GM18511 (cell line): ENCODE measurements around the gene ROPN1.

Source experiments
- ATAC-seq: cut with Tn5 transposase; IDR thresholded peaks from one replicate; pipeline ENCODE4 v1.9.1; 2021; ENCODE audit warnings: mild to moderate bottlenecking, moderate library complexity; ENCODE audit not compliant: unreplicated experiment

ROPN1 gene

DNA sequence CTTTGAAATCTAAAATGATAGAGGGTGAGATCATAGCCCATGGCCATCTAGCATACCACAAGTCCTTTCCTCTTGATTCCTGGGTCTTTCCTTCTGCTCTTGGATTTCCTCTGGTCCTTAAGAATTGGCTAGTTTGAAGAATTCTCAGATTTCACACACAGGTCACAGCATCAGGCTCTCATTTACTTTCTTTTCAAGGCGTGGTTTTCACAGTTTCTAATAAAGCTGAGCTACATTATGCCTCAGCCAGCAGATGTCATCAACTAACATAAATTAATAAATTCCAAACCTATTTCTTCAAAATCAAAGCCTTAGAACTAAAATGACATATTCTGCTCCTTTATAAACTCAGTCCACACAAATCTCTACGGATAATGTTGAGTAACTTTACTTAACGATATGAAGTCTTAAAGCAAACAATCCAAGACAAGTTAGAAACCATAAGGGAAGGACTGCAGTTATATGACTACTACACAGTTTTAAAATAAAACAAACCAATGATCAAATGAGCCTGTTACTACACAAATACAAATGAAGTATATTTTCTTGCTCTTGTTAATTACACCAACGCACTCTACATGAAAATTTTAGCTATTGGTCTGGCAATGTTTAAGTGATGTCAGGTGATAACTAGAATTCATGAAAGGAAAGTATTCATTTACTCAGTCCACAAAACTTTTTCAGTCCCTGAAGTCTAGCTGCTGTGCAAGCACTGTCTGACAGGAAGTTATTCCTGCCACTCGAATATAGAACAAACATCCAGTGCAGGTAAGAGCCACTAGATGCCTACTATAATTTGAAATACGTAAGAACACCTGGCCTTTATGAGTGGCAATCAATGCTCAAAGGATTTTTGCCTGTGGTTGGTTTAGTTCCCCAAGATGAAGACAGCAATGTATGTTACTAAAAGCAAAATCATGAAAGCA, 40.1 kb downstream of the ROPN1 start:
- ATAC-seq = no peak

DNA sequence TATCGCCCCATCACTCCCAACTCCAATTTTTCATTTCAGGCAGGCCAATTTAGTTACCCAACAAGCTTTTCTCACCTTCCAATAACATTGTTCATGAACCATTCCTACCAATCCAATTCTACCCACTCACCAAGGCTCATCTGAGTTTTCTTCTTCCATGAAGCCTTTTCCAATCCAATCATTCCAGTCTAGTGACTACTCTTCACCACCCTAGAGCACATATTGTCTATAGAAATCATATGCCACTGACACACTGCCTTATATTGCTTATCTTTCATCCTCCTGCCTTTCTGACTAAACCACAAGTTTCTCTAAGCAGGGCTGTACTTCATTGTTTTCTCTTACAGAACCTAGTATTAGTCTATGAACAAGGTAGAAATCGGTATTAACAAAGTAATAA, 42.3 kb downstream of the ROPN1 start:
- no peak for ATAC-seq

DNA sequence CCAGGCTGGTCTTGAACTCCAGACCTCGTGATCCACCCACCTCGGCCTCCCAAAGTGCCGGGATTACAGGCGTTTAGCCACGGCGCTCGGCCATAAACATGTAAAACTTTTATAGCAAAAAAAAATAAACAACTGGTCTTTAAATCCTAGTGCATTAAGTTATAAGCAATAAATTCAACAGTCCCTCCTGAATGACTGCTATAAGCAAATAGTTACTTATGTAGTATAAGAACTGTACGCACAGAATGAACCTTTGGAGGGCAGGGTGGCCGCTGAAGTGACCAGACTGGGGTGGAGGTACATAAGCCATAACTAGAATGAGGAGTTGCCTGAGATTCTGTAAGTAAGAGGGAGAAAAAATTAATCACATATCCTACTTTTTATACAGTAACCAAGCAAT, 43.5 kb downstream of the ROPN1 start:
- ATAC-seq = no peak

DNA sequence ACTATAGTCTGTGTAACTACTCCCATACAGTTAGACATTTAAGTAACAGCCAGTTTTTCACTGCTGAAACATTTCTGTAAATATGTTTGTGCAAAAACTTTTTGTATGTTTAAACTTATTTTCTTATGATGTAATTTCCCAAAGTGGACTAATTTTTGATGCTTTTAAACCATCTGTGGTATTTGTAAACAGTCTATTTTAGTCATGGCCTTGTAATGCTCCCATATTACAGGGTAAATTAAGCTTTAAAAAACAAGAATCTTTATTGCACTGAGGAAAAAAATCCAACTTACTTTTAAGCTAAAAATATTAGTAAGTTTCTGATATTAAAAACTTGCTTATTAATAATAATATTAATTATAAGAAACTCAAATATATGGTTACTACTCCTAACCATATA, 44.4 kb downstream of the ROPN1 start:
- no peak for ATAC-seq

DNA sequence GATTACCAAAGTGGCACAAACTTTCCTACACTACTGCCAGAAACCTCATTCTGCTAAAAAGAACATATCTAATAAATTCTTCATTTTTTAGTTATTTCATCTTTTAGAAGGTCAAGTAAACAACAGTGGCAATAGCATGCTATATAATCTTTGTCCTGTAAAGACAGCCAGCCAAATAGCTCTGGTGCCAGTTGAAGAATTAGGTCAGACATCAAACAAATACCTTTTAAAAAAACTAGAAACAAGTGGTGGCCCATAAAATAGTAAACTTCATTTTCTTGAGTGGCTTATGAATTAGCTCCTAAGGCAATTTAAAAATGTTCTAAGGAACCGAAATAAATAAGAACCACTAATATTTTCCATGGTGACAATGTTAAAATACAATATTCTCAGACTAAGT, 50.4 kb downstream of the ROPN1 start:
- no peak for ATAC-seq

DNA sequence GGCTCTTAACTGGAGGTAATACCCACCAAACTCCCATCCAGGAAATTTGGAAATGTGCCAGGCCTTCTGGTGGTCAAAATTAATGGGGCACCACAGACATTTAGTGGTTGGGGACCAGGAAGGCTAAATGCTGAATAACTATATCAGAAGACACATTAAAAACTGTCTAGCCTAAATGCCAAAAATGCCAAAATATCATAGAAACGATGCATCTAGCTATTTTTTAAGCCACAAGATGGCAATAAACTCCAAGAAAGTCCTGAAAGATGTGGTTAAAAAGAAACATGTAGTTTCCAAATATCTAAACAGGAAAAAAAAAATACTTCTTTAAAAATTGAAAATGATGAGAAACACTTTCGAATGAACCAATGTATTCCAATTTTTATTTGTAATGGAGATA, 50.8 kb downstream of the ROPN1 start:
- ATAC-seq = no peak

DNA sequence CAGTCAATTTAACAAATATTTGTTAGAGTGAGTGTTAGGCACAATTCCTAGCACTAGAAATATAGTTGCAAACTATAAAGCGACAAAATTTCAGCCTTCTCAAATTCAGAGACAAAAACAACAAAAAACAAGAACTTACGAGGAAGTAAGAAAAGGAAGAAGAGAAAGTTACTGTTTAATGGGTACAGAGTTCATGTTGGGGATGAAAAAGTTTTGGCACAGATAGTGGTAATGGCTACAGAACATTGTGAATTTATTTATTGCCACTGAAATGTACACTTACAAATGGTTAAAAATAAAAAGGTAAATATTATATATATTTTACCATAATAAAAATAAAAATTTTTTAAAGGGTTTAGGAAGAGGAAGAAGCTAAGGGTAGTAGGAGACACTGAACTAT, 52.2 kb downstream of the ROPN1 start:
- no peak for ATAC-seq

DNA sequence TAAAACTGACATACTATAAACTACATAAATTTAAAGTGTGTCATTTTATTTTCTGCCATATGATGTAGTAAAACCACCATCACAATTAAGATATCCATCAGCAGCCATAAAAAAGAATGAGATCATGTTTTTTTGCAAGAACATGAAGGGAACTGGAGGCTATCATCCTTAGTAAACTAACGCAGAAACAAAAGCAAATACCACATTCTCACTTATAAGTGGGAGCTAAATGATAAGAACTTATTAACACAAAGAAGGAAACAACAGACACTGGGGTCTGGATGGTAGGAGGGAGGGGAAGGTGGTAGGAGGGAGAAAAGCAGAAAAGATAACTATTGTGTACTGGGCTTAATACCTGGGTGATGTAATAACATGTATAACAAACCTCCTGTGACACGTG, 55.5 kb downstream of the ROPN1 start:
- ATAC-seq = no peak

DNA sequence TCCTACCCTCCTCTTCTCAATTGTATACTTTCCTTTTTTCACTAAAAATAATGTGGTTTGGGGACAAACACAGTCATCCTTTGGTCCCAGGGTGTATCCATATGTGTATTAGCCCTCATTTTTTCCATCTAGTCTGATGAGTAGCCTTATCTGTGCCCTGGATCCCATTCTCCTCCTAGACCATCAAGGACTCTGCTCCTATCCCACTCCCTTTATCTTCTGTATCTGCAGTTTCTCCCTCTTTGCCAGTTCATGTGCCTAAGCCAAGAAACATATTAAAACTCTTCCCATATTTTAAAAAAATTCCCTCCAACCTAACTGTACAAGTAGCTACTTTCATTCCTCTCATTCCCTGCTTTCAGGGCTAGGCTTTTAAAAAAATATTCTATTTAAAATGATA, 56.1 kb downstream of the ROPN1 start:
- no peak for ATAC-seq

DNA sequence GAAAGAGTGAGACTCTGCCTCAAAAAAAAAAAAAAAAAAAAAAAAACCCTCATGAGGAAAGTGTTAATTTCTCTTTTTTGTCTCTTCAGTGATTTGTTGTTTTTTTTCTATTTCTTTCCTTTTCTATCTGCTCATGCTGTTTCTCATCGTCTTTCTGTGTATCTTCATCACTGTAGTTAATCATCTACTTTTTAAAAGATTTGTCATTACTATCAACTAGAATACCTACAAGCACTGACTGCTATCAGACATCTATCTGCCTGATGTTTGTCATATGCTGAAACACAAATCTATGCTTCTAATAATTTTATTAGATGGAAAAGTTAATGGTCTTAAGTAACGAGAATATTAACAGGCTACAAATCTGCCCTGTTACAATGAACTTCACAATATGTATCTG, 57.7 kb downstream of the ROPN1 start:
- ATAC-seq = no peak

DNA sequence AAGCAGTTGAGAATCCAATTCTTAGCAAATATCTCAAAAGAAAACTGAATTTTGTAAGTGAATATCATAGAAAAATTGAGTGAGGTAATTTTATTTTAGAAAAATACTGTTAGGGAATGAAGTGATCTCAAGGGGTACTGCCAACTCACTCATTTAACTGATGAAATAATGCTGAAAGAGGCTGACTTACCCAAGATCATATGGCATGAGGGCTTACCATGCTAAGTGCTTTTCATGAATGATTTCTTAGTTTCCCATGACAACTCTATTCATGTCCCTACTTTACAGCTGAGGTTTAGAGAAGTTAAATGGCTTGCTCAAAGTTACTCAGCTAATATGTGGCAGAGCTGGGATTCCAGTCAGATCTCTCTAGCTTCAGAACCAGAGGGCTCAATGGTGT, 61.5 kb downstream of the ROPN1 start:
- ATAC-seq = no peak

DNA sequence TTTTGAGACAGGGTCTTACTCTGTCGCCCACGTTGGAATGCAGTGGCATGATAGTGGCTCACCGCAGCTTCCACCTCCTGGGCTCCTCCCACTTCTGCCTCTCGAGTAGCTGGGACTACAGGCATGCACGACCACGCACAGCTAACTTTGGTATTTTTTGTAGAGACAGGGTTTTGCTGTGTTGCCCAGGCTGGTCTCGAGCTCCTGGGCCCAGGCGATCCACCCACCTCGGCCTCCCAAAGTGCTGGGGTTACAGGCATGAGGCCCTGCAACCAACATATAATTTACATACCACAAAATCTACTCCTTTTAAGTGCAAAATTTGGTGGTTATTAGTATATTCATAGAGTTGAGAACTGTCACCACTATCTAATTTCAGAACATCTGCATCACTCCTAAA, 62.6 kb downstream of the ROPN1 start:
- no peak for ATAC-seq

DNA sequence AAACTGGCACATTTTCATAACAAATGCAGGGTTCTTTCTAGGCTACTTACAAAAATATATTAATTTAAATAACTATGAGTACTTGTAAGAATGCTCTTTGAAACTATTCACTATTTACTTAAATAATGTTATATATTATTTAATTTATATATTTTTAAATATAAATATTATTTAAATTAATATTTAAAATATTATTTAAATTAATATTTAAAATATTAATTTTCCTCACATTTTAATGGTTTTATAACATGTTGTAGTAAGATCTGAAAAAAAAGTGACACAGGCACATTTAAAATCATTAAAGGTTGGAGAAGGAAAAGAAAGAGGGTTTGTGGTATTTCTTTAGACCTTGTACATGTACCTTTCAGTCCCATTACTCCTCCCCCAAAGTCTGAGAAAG, 65.5 kb downstream of the ROPN1 start:
- no peak for ATAC-seq

DNA sequence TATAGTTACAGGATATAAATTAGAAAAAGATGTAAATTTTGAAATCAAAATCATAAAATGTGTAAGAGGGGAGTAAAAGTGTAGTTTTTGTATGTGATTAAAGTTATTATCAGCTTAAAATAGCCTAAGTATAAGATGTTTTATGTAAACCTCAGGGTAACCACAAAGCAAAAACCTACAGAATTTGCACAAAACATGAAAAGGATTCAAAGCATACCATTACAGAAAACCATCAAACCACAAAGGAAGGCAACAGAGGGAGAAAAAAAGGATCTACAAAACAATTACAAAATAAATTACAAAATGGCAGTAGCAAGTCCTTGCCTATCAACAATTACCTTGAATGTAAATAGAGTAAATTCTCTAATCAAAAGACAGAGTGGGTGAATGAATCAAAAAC, 71.1 kb downstream of the ROPN1 start:
- ATAC-seq = no peak

DNA sequence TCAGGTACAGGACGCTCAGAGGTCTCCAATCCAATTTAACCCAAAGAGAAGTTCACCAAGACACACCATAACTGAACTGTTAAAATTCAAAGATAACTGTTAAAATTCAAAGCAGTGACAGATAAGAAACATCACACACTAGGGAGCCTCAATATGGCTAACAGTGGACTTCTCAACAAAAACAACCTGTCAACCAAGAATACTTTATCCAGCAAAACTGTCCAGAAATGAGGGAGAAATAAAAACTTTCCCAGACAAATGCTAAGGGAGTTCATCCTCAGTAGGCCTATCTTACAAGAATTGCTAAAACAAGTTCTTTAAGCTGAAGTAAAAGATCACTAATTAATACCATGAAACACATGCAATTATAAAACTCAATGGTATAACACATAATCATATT, 71.5 kb downstream of the ROPN1 start:
- ATAC-seq = no peak

DNA sequence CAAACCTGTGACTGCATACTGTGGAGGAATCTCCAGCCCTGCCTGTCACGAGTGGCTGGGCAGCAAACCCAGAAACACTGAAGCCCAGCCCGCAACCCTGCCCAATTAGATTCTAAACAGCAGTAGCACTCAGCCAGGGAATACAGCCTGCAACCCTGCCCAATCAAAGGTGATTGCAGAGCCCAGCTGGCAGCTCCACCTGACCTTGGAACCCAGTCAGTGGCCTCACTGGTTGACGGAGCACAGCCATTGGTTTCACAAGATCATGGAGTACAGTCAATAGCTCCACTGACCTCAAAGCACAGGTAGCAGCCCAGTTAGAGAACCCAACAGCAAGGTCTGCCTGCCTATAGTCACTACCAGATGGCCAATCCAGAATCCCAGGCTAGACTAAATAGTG, 72.6 kb downstream of the ROPN1 start:
- no peak for ATAC-seq
